WTC11 (cell line): ENCODE data around the gene QKI. TPM values are rescaled to one million over a fixed set of nuclear protein-coding genes. Genes with fewer than 3 reads are reported as not detected.

ENCODE experiments used
- ATAC-seq: fragments of 200-7000 bp; cut with Tn5 transposase; 2 replicates; pipeline ENCODE4 v1.10.0; 2021; ENCODE audit warnings: mild to moderate bottlenecking, moderate library complexity
- CTCF ChIA-PET: fragments of 300-600 bp; sonication (Branson Sonifier 250); formaldehyde crosslinking; loops from one replicate; lab custom pipeline; 2021; ENCODE audit warnings: antibody characterized with exemption; lab: Charles Lee
- POLR2A ChIA-PET: fragments of 350-600 bp; sonication (Branson Sonifier 250); formaldehyde crosslinking; loops from one replicate; lab custom pipeline; 2021; ENCODE audit warnings: antibody characterized with exemption; lab: Charles Lee
- DNase-seq: peaks from one replicate; pipeline ENCODE4 v3.0.0; 2021; ENCODE audit warnings: low spot score
- H3K27ac Mint-ChIP-seq: 2 replicates; pipeline ENCODE4 v1.8.0; 2021; ENCODE audit warnings: mixed read lengths
- H3K27me3 Mint-ChIP-seq: 2 replicates; pipeline ENCODE4 v1.8.0; 2021; ENCODE audit warnings: low read depth, mild to moderate bottlenecking, moderate library complexity, mixed read lengths
- H3K36me3 Mint-ChIP-seq: 2 replicates; pipeline ENCODE4 v1.8.0; 2021; ENCODE audit warnings: mixed read lengths
- H3K4me1 Mint-ChIP-seq: 2 replicates; pipeline ENCODE4 v1.8.0; 2022; ENCODE audit warnings: mixed read lengths
- H3K4me3 Mint-ChIP-seq: 2 replicates; pipeline ENCODE4 v1.8.0; 2021; ENCODE audit warnings: mild to moderate bottlenecking, moderate library complexity, mixed read lengths
- H3K9me3 Mint-ChIP-seq: 2 replicates; pipeline ENCODE4 v1.8.0; 2021; ENCODE audit warnings: mixed read lengths
- AR ChIP-seq: fragments of 250-450 bp; sonication (Bioruptor Pico); IDR thresholded peaks from 2 replicates; pipeline ENCODE4 v1.9.0; 2021; ENCODE audit warnings: mild to moderate bottlenecking
- ATF3 ChIP-seq: sonication (generic); formaldehyde crosslinking; conservative IDR thresholded peaks from 2 replicates; pipeline ENCODE4 v1.8.1; 2022; ENCODE audit warnings: mild to moderate bottlenecking, missing genetic modification reagents
- ATF6 ChIP-seq: sonication (generic); formaldehyde crosslinking; IDR thresholded peaks from 2 replicates; pipeline ENCODE4 v1.8.1; 2023; ENCODE audit warnings: mild to moderate bottlenecking, missing genetic modification reagents
- ELF4 ChIP-seq: sonication (generic); formaldehyde crosslinking; IDR thresholded peaks from 2 replicates; pipeline ENCODE4 v1.8.1; 2022; ENCODE audit warnings: low read depth, mild to moderate bottlenecking, moderate library complexity, missing genetic modification reagents
- EMX1 ChIP-seq: fragments of 250-450 bp; sonication (Bioruptor Pico); IDR thresholded peaks from 2 replicates; pipeline ENCODE4 v1.8.0; 2021; ENCODE audit warnings: mild to moderate bottlenecking
- ERG ChIP-seq: fragments of 250-450 bp; sonication (Bioruptor Pico); IDR thresholded peaks from 2 replicates; pipeline ENCODE4 v1.8.0; 2021; ENCODE audit warnings: mild to moderate bottlenecking
- ETV6 ChIP-seq: sonication (generic); formaldehyde crosslinking; IDR thresholded peaks from 2 replicates; pipeline ENCODE4 v1.8.1; 2022; ENCODE audit warnings: mild to moderate bottlenecking, missing genetic modification reagents
- FOXP4 ChIP-seq: sonication (generic); formaldehyde crosslinking; IDR thresholded peaks from 2 replicates; pipeline ENCODE4 v1.8.0; 2022; ENCODE audit warnings: mild to moderate bottlenecking, missing genetic modification reagents
- GABPB1 ChIP-seq: sonication (generic); formaldehyde crosslinking; IDR thresholded peaks from 2 replicates; pipeline ENCODE4 v1.8.1; 2023; ENCODE audit warnings: mild to moderate bottlenecking, missing genetic modification reagents
- GRHL2 ChIP-seq: fragments of 250-450 bp; sonication (Bioruptor Pico); IDR thresholded peaks from 2 replicates; pipeline ENCODE4 v1.8.0; 2022; ENCODE audit warnings: mild to moderate bottlenecking, moderate library complexity; ENCODE audit not compliant: insufficient replicate concordance, severe bottlenecking
- HMGA2 ChIP-seq: fragments of 250-450 bp; sonication (Bioruptor Pico); IDR thresholded peaks from 2 replicates; pipeline ENCODE4 v1.4.0; 2021; ENCODE audit warnings: mild to moderate bottlenecking, moderate library complexity
- IRF1 ChIP-seq: sonication (generic); formaldehyde crosslinking; IDR thresholded peaks from 2 replicates; pipeline ENCODE4 v1.8.0; 2023; ENCODE audit warnings: missing genetic modification reagents
- KAT7 ChIP-seq: sonication (generic); formaldehyde crosslinking; IDR thresholded peaks from 2 replicates; pipeline ENCODE4 v1.8.1; 2023; ENCODE audit warnings: missing genetic modification reagents, mild to moderate bottlenecking, borderline replicate concordance
- MYBL2 ChIP-seq: sonication (generic); formaldehyde crosslinking; IDR thresholded peaks from 2 replicates; pipeline ENCODE4 v1.8.1; 2023; ENCODE audit warnings: mild to moderate bottlenecking, moderate library complexity, missing genetic modification reagents
- NR2C2 ChIP-seq: sonication (generic); formaldehyde crosslinking; IDR thresholded peaks from 2 replicates; pipeline ENCODE4 v1.8.0; 2022; ENCODE audit warnings: mild to moderate bottlenecking, missing genetic modification reagents
- NR3C1 ChIP-seq: sonication (generic); formaldehyde crosslinking; conservative IDR thresholded peaks from 2 replicates; pipeline ENCODE4 v1.8.1; 2023; ENCODE audit warnings: low read depth, mild to moderate bottlenecking, missing genetic modification reagents
- OVOL2 ChIP-seq: fragments of 250-450 bp; sonication (Bioruptor Pico); IDR thresholded peaks from 2 replicates; pipeline ENCODE4 v1.9.0; 2021; ENCODE audit warnings: mild to moderate bottlenecking, borderline replicate concordance
- RORB ChIP-seq: fragments of 250-450 bp; sonication (Bioruptor Pico); IDR thresholded peaks from 2 replicates; pipeline ENCODE4 v1.9.0; 2021; ENCODE audit warnings: mild to moderate bottlenecking
- SMAD3 ChIP-seq: sonication (generic); formaldehyde crosslinking; IDR thresholded peaks from 2 replicates; pipeline ENCODE4 v1.8.0; 2022; ENCODE audit warnings: missing genetic modification reagents, mild to moderate bottlenecking, borderline replicate concordance
- ZNF396 ChIP-seq: fragments of 250-450 bp; sonication (Bioruptor Pico); IDR thresholded peaks from 2 replicates; pipeline ENCODE4 v1.8.0; 2021; ENCODE audit warnings: mild to moderate bottlenecking, moderate library complexity, borderline replicate concordance
- ZNF671 ChIP-seq: fragments of 250-450 bp; sonication (Bioruptor Pico); IDR thresholded peaks from 2 replicates; pipeline ENCODE4 v1.8.0; 2021; ENCODE audit warnings: mild to moderate bottlenecking
- total RNA-seq: library from RNA; stranded (reverse); gene quantifications from 3 replicates; pipeline ENCODE4 v1.2.3, GENCODE V29; 2021
- TF ChIP-seq, protein P1 (sequence below): sonication (generic); formaldehyde crosslinking; IDR thresholded peaks from 2 replicates; pipeline ENCODE4 v1.8.1; 2022; ENCODE audit warnings: low read depth, missing genetic modification reagents, borderline replicate concordance
- TF ChIP-seq, protein P2 (sequence below): sonication (generic); formaldehyde crosslinking; IDR thresholded peaks from 2 replicates; pipeline ENCODE4 v1.8.1; 2022; ENCODE audit warnings: mild to moderate bottlenecking, moderate library complexity, missing genetic modification reagents

Gene QKI
- total RNA-seq, 1 experiment from 2014 or later, result 145 TPM

GRCh38 chr6:163435023-163435422, 20.5 kb downstream of the QKI start (continued):
- TF ChIP-seq HMGA2 (CRISPR knock-in tag) (no peak), RORB (CRISPR knock-in tag) (no peak), SMAD3 (no peak), NR3C1 (CRISPR knock-in tag) (no peak), AR (CRISPR knock-in tag) (no peak), NR2C2 (no peak)
- TF ChIP-seq, protein P1, sequence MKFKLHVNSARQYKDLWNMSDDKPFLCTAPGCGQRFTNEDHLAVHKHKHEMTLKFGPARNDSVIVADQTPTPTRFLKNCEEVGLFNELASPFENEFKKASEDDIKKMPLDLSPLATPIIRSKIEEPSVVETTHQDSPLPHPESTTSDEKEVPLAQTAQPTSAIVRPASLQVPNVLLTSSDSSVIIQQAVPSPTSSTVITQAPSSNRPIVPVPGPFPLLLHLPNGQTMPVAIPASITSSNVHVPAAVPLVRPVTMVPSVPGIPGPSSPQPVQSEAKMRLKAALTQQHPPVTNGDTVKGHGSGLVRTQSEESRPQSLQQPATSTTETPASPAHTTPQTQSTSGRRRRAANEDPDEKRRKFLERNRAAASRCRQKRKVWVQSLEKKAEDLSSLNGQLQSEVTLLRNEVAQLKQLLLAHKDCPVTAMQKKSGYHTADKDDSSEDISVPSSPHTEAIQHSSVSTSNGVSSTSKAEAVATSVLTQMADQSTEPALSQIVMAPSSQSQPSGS (CRISPR knock-in tag), result no peak

GRCh38 chr6:163436843-163437242, 22.3 kb downstream of the QKI start:
- ChIA-PET CTCF (no interaction called here), POLR2A (no interaction called here)
- DNase-seq, result no peak
- no peak for ATAC-seq
- H3K4me3 Mint-ChIP-seq, result no peak overlapping the region; the same call in 1 of the 2 replicates
- TF ChIP-seq RORB (CRISPR knock-in tag) (no peak), ZNF671 (no peak), IRF1 (no peak), MYBL2 (no peak), ATF6 (CRISPR knock-in tag) (no peak), ZNF396 (CRISPR knock-in tag) (no peak), ERG (CRISPR knock-in tag) (no peak), KAT7 (no peak), FOXP4 (no peak), OVOL2 (CRISPR knock-in tag) (no peak), GABPB1 (CRISPR knock-in tag) (no peak), ETV6 (CRISPR knock-in tag) (no peak), GRHL2 (no peak), ELF4 (no peak), EMX1 (CRISPR knock-in tag) (no peak), ATF3 (no peak)
- TF ChIP-seq, protein P2, sequence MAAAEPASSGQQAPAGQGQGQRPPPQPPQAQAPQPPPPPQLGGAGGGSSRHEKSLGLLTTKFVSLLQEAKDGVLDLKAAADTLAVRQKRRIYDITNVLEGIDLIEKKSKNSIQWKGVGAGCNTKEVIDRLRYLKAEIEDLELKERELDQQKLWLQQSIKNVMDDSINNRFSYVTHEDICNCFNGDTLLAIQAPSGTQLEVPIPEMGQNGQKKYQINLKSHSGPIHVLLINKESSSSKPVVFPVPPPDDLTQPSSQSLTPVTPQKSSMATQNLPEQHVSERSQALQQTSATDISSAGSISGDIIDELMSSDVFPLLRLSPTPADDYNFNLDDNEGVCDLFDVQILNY (CRISPR knock-in tag), result no peak
- TF ChIP-seq, protein P1 (CRISPR knock-in tag), result no peak
- no peaks in the 10 kb centered on the region for H3K27me3 Mint-ChIP-seq
- no peaks in the 10 kb centered on the region for H3K9me3 Mint-ChIP-seq
- peaks cover 56% of the 10 kb centered on the region for H3K4me1 Mint-ChIP-seq
- H3K27ac Mint-ChIP-seq, result no peak overlapping the region; the same call in 1 of the 2 replicates
- H3K36me3 Mint-ChIP-seq, result no peaks in the 10 kb centered on the region
